ENCODE measurements around the gene SH2D4B.
A peak's percentile ranks its signal among the peaks of the same experiment; 100 is the strongest.

SH2D4B gene

GRCh38 chr10:80648106-80648505 is 110.4 kb downstream of the SH2D4B start:
- no peak for DNase-seq

- DNase-seq: no peak
Measured at GRCh38 chr10:80649183-80649582, 111.5 kb downstream of the SH2D4B start.

- DNase-seq: no peak
Measured at GRCh38 chr10:80655898-80656297, 118.2 kb downstream of the SH2D4B start.

GRCh38 chr10:80658068-80658467 is 120.4 kb downstream of the SH2D4B start:
- DNase-seq: no peak

- no peak for DNase-seq
Measured at GRCh38 chr10:80659289-80659688, 121.6 kb downstream of the SH2D4B start.

GRCh38 chr10:80660266-80660665 is 122.6 kb downstream of the SH2D4B start:
- no peak for DNase-seq

- no peak for DNase-seq
Measured at GRCh38 chr10:80660736-80661135, 123.0 kb downstream of the SH2D4B start.

- no peak for DNase-seq
Measured at GRCh38 chr10:80661526-80661925, 123.8 kb downstream of the SH2D4B start.

- peak; percentile 67 for DNase-seq
Measured at GRCh38 chr10:80662429-80663261, 124.9 kb downstream of the SH2D4B start.

GRCh38 chr10:80664071-80664680 is 126.5 kb downstream of the SH2D4B start:
- peak; percentile 44 for DNase-seq

GRCh38 chr10:80669485-80669884 is 131.8 kb downstream of the SH2D4B start:
- DNase-seq: no peak

GRCh38 chr10:80670774-80671173 is 133.1 kb downstream of the SH2D4B start:
- DNase-seq: no peak

GRCh38 chr10:80671847-80672246 is 134.1 kb downstream of the SH2D4B start:
- DNase-seq: no peak

GRCh38 chr10:80672613-80673012 is 134.9 kb downstream of the SH2D4B start:
- DNase-seq: no peak

GRCh38 chr10:80674809-80675208 is 137.1 kb downstream of the SH2D4B start:
- DNase-seq: no peak

GRCh38 chr10:80681142-80681541 is 143.4 kb downstream of the SH2D4B start:
- no peak for DNase-seq

- no peak for DNase-seq
Measured at GRCh38 chr10:80684259-80684658, 146.6 kb downstream of the SH2D4B start.

- DNase-seq: no peak
Measured at GRCh38 chr10:80685355-80685754, 147.7 kb downstream of the SH2D4B start.

GRCh38 chr10:80686734-80687475 is 149.2 kb downstream of the SH2D4B start:
- DNase-seq: no peak

GRCh38 chr10:80687476-80687789 is 149.7 kb downstream of the SH2D4B start:
- no peak for DNase-seq

- DNase-seq: no peak
Measured at GRCh38 chr10:80690434-80690833, 152.7 kb downstream of the SH2D4B start.

- no peak for DNase-seq
Measured at GRCh38 chr10:80691441-80691840, 153.7 kb downstream of the SH2D4B start.

- DNase-seq: no peak
Measured at GRCh38 chr10:80693565-80693964, 155.9 kb downstream of the SH2D4B start.

- no peak for DNase-seq
Measured at GRCh38 chr10:80694930-80695329, 157.2 kb downstream of the SH2D4B start.

Measured in activated naive CD4-positive, alpha-beta T cell treated with anti-CD3 and anti-CD28 coated beads, Interleukin-2, amount 50 U/mL, for 16 hours (primary cell).